Keratinocyte (primary cell): ENCODE measurements around the gene PRKAG2. TPM values are rescaled to one million over a fixed set of nuclear protein-coding genes. Genes with fewer than 3 reads are reported as not detected.

ENCODE experiments used
- DNase-seq: peaks from one replicate; pipeline ENCODE4 v3.0.0-alpha.2; 2011; ENCODE audit warnings: low read depth, missing footprints, low spot score
- FAIRE-seq: peaks from 2 replicates; lab custom pipeline; 2011; peaks lifted over from hg19 to GRCh38; lab: Jason Lieb, UNC
- H2AFZ ChIP-seq: 2 replicates; pipeline ENCODE4 v1.6.0; 2012; ENCODE audit warnings: low read length, control low read depth, inconsistent platforms; ENCODE audit not compliant: control insufficient read depth
- H3K27ac ChIP-seq: 2 replicates; pipeline ENCODE4 v1.5.1; 2011; ENCODE audit warnings: low read length; ENCODE audit not compliant: control insufficient read depth, insufficient read depth
- H3K27me3 ChIP-seq: 3 replicates; pipeline ENCODE4 v1.6.0; 2011; ENCODE audit warnings: low read length; ENCODE audit not compliant: control insufficient read depth, insufficient read depth; ENCODE audit errors: extremely low read depth
- H3K36me3 ChIP-seq, 2 experiments: 2 replicates in 1 of 2; 3 replicates in 1 of 2; pipeline ENCODE4 v1.5.1; 2011; ENCODE audit warnings: low read length in 2 of 2, mild to moderate bottlenecking in 1 of 2; ENCODE audit not compliant: control insufficient read depth in 2 of 2, insufficient read depth in 2 of 2; ENCODE audit errors: extremely low read depth in 1 of 2
- H3K4me1 ChIP-seq: 3 replicates; pipeline ENCODE4 v1.5.1; 2011; ENCODE audit warnings: low read length; ENCODE audit not compliant: control insufficient read depth, insufficient read depth; ENCODE audit errors: extremely low read depth
- H3K4me2 ChIP-seq: 3 replicates; pipeline ENCODE4 v1.6.0; 2011; ENCODE audit warnings: low read depth, low read length; ENCODE audit not compliant: control insufficient read depth, insufficient read depth; ENCODE audit errors: extremely low read depth
- H3K4me3 ChIP-seq, 3 experiments: fragments of 200-600 bp in 1 of 3; sonication (generic) in 1 of 3; 2 replicates in 2 of 3; 3 replicates in 1 of 3; pipeline ENCODE4 v1.5.1; 2011 to 2016; ENCODE audit warnings: low read length in 3 of 3, mild to moderate bottlenecking in 3 of 3, control low read depth in 2 of 3, inconsistent platforms in 1 of 3, low read depth in 1 of 3, mixed read lengths in 1 of 3, mixed run types in 1 of 3, moderate library complexity in 1 of 3; ENCODE audit not compliant: control insufficient read depth in 2 of 3, insufficient read depth in 2 of 3; ENCODE audit errors: extremely low read depth in 1 of 3
- H3K79me2 ChIP-seq: 2 replicates; pipeline ENCODE4 v1.6.0; 2012; ENCODE audit warnings: low read length; ENCODE audit not compliant: control insufficient read depth, insufficient read depth
- H3K9ac ChIP-seq: 3 replicates; pipeline ENCODE4 v1.6.0; 2011; ENCODE audit warnings: low read length; ENCODE audit not compliant: control insufficient read depth, insufficient read depth; ENCODE audit errors: extremely low read depth
- H3K9me1 ChIP-seq: 3 replicates; pipeline ENCODE4 v1.6.0; 2011; ENCODE audit warnings: low read length; ENCODE audit not compliant: control insufficient read depth, insufficient read depth; ENCODE audit errors: extremely low read depth
- H3K9me3 ChIP-seq: 2 replicates; pipeline ENCODE4 v1.5.1; 2012; ENCODE audit warnings: low read depth, low read length; ENCODE audit not compliant: control insufficient read depth
- H4K20me1 ChIP-seq: 3 replicates; pipeline ENCODE4 v1.6.0; 2011; ENCODE audit warnings: low read length; ENCODE audit not compliant: control insufficient read depth, insufficient read depth; ENCODE audit errors: extremely low read depth
- EZH2 ChIP-seq: IDR thresholded peaks from one replicate; pipeline ENCODE4 v1.6.1; 2012; ENCODE audit warnings: inconsistent platforms, mild to moderate bottlenecking, low read length, moderate library complexity
- dilution Hi-C: fragments of 300-500 bp; cut with MboI; formaldehyde crosslinking; loops from one replicate; pipeline ENCODE4 v1.7.0; 2020; ENCODE audit warnings: low sequenced_read_pairs; ENCODE audit not compliant: extremely low pct_ligation_motif_present
- polyA plus RNA-seq, 5 experiments: library from polyadenylated mRNA; depleted of rRNA in 3 of 5; stranded (reverse) in 3 of 5; stranded (forward) in 1 of 5; unstranded in 1 of 5; fragments of >200 nt; gene quantifications; 1 replicate in 1 of 5; 2 replicates in 3 of 5; 3 replicates in 1 of 5; pipeline versions ENCODE4 v1.2.1 to v1.2.3, GENCODE V29; 2011 to 2012; ENCODE audit warnings: missing spikeins in 2 of 5, low read depth in 1 of 5, low replicate concordance in 1 of 5
- TF ChIP-seq, protein P1 (sequence below), 3 experiments: IDR thresholded peaks in 1 of 3; conservative IDR thresholded peaks in 1 of 3; optimal IDR thresholded peaks in 1 of 3; 2 replicates in 2 of 3; 3 replicates in 1 of 3; pipeline versions ENCODE3 to v1.5.1; 2011; ENCODE audit warnings: low read length in 3 of 3, mild to moderate bottlenecking in 3 of 3, moderate library complexity in 2 of 3, control low read depth in 1 of 3, inconsistent platforms in 1 of 3; ENCODE audit not compliant: insufficient read depth in 2 of 3; ENCODE audit errors: extremely low read depth in 1 of 3

Gene PRKAG2
- polyA plus RNA-seq, 1 donor (not counting 4 experiments of a cell fraction or from before 2014, with no cell fraction given) = 39.5 TPM

DNA sequence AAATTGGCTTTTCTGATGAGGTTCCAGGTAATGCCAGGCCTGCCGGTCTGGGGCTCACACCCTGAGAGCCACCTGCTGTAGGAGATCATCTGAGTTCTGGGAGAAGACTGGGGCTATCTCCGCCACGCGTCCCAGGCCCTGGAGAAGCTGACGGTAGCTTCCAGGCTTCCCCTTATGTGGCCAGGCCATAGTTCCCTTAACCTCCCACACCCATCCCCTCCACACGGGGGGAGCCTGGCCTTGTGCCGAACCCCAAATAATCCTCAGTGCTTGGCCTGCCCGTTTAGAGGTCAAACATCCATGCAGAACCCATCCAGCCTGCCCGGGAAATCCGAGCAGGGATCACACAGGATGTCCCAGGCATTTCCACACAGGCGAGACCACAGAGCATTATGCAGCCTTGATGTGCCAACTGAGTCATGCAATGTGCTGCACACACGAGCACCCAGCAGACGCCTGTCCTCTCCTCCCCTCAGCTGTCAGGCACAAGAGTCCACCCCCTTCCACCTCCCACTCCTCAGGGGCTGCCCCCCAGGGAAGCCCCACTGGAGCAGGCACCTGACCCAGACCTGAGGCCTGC is 176.2 kb downstream of the PRKAG2 start:
- no peaks in the 10 kb centered on the region for H4K20me1 ChIP-seq
- no peaks in the 10 kb centered on the region for H3K79me2 ChIP-seq
- DNase-seq (no peak), FAIRE-seq (no peak)
- dilution Hi-C loops = no loop called here
- H3K27ac ChIP-seq = no peak overlapping the region
- no peak overlapping the region for H2AFZ ChIP-seq
- TF ChIP-seq, protein P1, sequence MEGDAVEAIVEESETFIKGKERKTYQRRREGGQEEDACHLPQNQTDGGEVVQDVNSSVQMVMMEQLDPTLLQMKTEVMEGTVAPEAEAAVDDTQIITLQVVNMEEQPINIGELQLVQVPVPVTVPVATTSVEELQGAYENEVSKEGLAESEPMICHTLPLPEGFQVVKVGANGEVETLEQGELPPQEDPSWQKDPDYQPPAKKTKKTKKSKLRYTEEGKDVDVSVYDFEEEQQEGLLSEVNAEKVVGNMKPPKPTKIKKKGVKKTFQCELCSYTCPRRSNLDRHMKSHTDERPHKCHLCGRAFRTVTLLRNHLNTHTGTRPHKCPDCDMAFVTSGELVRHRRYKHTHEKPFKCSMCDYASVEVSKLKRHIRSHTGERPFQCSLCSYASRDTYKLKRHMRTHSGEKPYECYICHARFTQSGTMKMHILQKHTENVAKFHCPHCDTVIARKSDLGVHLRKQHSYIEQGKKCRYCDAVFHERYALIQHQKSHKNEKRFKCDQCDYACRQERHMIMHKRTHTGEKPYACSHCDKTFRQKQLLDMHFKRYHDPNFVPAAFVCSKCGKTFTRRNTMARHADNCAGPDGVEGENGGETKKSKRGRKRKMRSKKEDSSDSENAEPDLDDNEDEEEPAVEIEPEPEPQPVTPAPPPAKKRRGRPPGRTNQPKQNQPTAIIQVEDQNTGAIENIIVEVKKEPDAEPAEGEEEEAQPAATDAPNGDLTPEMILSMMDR (optimal IDR thresholded peaks at IDR 0.05 in 1 of 3, IDR thresholded peaks at IDR 0.05 in 1 of 3, conservative IDR thresholded peaks at IDR 0.05 in 1 of 3; ENCODE audit: extremely low read depth in 1 of 3, insufficient read depth in 2 of 3, low read length in 3 of 3) = no peak
- no peak for TF ChIP-seq EZH2
- no peaks in the 10 kb centered on the region for H3K9me3 ChIP-seq
- no peaks in the 10 kb centered on the region for H3K9me1 ChIP-seq
- H3K9ac ChIP-seq = no peak overlapping the region
- no peaks in the 10 kb centered on the region for H3K36me3 ChIP-seq
- H3K4me1 ChIP-seq = peaks cover 19% of the 10 kb centered on the region
- no peaks in the 10 kb centered on the region for H3K27me3 ChIP-seq
- H3K4me3 ChIP-seq = no peak overlapping the region
- no peak overlapping the region for H3K4me2 ChIP-seq

DNA sequence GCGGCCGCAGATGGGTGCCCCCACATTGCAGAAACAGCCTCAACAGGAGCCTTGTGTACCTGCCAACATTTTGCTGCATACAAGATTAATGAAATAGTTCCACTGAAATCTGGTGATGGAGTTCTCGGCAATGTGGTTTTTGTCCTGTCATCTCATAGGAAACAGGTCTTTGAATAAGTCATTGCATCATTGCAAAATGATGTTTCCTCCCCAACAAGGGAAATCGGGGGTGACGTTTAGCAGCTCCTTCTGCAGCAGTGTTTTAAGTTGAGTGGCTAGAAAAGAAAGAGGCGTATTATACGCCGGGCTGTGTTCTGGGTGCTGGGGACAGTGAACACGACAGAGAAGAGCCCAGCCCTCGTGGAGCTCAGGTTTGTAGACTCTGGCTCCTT is 177.0 kb downstream of the PRKAG2 start:
- peaks cover 22% of the 10 kb centered on the region for H3K4me1 ChIP-seq
- H3K9me1 ChIP-seq = no peaks in the 10 kb centered on the region
- H3K79me2 ChIP-seq = no peaks in the 10 kb centered on the region
- no peak overlapping the region for H3K4me2 ChIP-seq
- TF ChIP-seq, protein P1 (optimal IDR thresholded peaks at IDR 0.05 in 1 of 3, IDR thresholded peaks at IDR 0.05 in 1 of 3, conservative IDR thresholded peaks at IDR 0.05 in 1 of 3; ENCODE audit: extremely low read depth in 1 of 3, insufficient read depth in 2 of 3, low read length in 3 of 3) = no peak
- no peak for TF ChIP-seq EZH2
- no peaks in the 10 kb centered on the region for H3K27me3 ChIP-seq
- no peak overlapping the region for H3K9ac ChIP-seq
- no peak for FAIRE-seq
- dilution Hi-C loops = no loop called here
- H4K20me1 ChIP-seq = no peaks in the 10 kb centered on the region
- H3K9me3 ChIP-seq = no peaks in the 10 kb centered on the region
- no peak overlapping the region for H2AFZ ChIP-seq
- DNase-seq = no peak
- H3K36me3 ChIP-seq = no peaks in the 10 kb centered on the region
- H3K27ac ChIP-seq = no peak overlapping the region
- no peak overlapping the region for H3K4me3 ChIP-seq
